ENCODE measurements around the gene CFDP1. TPM values are rescaled to one million over a fixed set of nuclear protein-coding genes. Genes with fewer than 3 reads are reported as not detected.

The CFDP1 gene
- total RNA-seq, 1 experiment from 2014 or later = 97.6 TPM

- Histone ChIP-seq H3K4me1 (ENCODE audit: insufficient read depth, low read length, poor library complexity, severe bottlenecking) (peaks cover 4% of the 10 kb centered on the region), H3K9me3 (ENCODE audit: low read depth, low read length, poor library complexity, severe bottlenecking) (no peaks in the 10 kb centered on the region), H3K27ac (ENCODE audit: low read depth, low read length, poor library complexity, severe bottlenecking) (no peak overlapping the region), H3K36me3 (ENCODE audit: insufficient read depth, low read length, poor library complexity, severe bottlenecking) (peaks cover 10% of the 10 kb centered on the region), H3K4me3 (ENCODE audit: low read depth, low read length, poor library complexity, severe bottlenecking) (no peak overlapping the region), H3K27me3 (replicated peaks; ENCODE audit: insufficient read depth, low read depth, low read length, poor library complexity) (no peaks in the 10 kb centered on the region)
- no TSS peak for BruUV-seq (replicated peaks)
- TF ChIP-seq CTCF (conservative IDR thresholded peaks at IDR 0.05; ENCODE audit: low read depth, low read length) (no peak), EZH2 (IDR thresholded peaks at IDR 0.05; ENCODE audit: borderline replicate concordance, low read depth, low read length, poor library complexity, severe bottlenecking) (no peak)
- CTCF ChIA-PET = no interaction called here
- POLR2A ChIA-PET (ENCODE audit: low non-redundant PET) = no interaction called here
- DNase-seq (ENCODE audit: low spot score) = no peak
- intact Hi-C loops (cut with micrococcal nuclease; ENCODE audit: unreplicated experiment) = no loop called here
Measured at GRCh38 chr16:75452464-75453190, 19.3 kb upstream of the CFDP1 start.

- Histone ChIP-seq H3K9me3 (ENCODE audit: low read depth, low read length, poor library complexity, severe bottlenecking) (no peaks in the 10 kb centered on the region), H3K36me3 (ENCODE audit: insufficient read depth, low read length, poor library complexity, severe bottlenecking) (peaks cover 16% of the 10 kb centered on the region), H3K27ac (ENCODE audit: low read depth, low read length, poor library complexity, severe bottlenecking) (no peak overlapping the region), H3K27me3 (replicated peaks; ENCODE audit: insufficient read depth, low read depth, low read length, poor library complexity) (no peaks in the 10 kb centered on the region), H3K4me3 (ENCODE audit: low read depth, low read length, poor library complexity, severe bottlenecking) (no peak overlapping the region), H3K4me1 (ENCODE audit: insufficient read depth, low read length, poor library complexity, severe bottlenecking) (peaks cover 11% of the 10 kb centered on the region)
- CTCF ChIA-PET = interaction anchor here (0.7 kb wide), 1 partner anchor 40 kb away, joined by 4 read pairs; no protein-coding TSS in a partner anchor
- BruUV-seq (replicated peaks) = no TSS peak
- intact Hi-C loops (cut with micrococcal nuclease; ENCODE audit: unreplicated experiment) = no loop called here
- DNase-seq (ENCODE audit: low spot score) = no peak
- TF ChIP-seq EZH2 (IDR thresholded peaks at IDR 0.05; ENCODE audit: borderline replicate concordance, low read depth, low read length, poor library complexity, severe bottlenecking) = no peak
- no peak for TF ChIP-seq CTCF (conservative IDR thresholded peaks at IDR 0.05; ENCODE audit: low read depth, low read length)
- POLR2A ChIA-PET (ENCODE audit: low non-redundant PET) = no interaction called here
Measured at GRCh38 chr16:75446416-75446815, 13.1 kb upstream of the CFDP1 start.

DNA sequence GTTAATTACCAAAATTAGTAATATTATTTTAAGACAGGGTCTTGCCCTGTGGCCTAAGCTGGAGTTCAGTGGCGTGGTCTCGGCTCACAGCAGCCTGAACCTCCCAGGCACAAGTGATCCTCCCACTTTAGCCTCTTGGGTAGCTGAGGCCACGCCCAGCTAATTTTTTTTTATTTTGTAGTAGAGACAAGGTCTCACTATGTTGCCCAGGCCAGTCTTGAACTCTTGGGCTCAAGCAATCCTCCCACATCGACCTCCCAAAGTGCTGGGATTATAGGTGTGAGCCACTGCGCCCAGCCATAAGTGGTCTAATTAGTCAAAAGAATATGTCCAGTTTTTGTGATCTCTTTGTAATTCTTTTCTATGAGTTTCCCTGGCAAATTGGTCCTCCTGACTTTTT, 12.0 kb upstream of the CFDP1 start:
- CTCF ChIA-PET = interaction anchor here (1.0 kb wide), 1 partner anchor 19 kb away, joined by 4 read pairs; no protein-coding TSS in a partner anchor
- DNase-seq (ENCODE audit: low spot score) = no peak

More for the DNA sequence above, 12.0 kb upstream of the CFDP1 start:
- H3K36me3 ChIP-seq (ENCODE audit: insufficient read depth, low read length, poor library complexity, severe bottlenecking) = peaks cover 8% of the 10 kb centered on the region
- no peak overlapping the region for H3K27ac ChIP-seq (ENCODE audit: low read depth, low read length, poor library complexity, severe bottlenecking)
- H3K4me1 ChIP-seq (ENCODE audit: insufficient read depth, low read length, poor library complexity, severe bottlenecking) = peaks cover 11% of the 10 kb centered on the region
- no TSS peak for BruUV-seq (replicated peaks)
- intact Hi-C loops (cut with micrococcal nuclease; ENCODE audit: unreplicated experiment) = no loop called here
- no peak overlapping the region for H3K4me3 ChIP-seq (ENCODE audit: low read depth, low read length, poor library complexity, severe bottlenecking)
- H3K9me3 ChIP-seq (ENCODE audit: low read depth, low read length, poor library complexity, severe bottlenecking) = no peaks in the 10 kb centered on the region
- TF ChIP-seq CTCF (conservative IDR thresholded peaks at IDR 0.05; ENCODE audit: low read depth, low read length) = no peak
- TF ChIP-seq EZH2 (IDR thresholded peaks at IDR 0.05; ENCODE audit: borderline replicate concordance, low read depth, low read length, poor library complexity, severe bottlenecking) = no peak
- H3K27me3 ChIP-seq (replicated peaks; ENCODE audit: insufficient read depth, low read depth, low read length, poor library complexity) = no peaks in the 10 kb centered on the region
- POLR2A ChIA-PET (ENCODE audit: low non-redundant PET) = interaction anchor here (0.7 kb wide), 1 partner anchor 136 kb away, joined by 8 read pairs; no protein-coding TSS in a partner anchor
